Activated naive CD8-positive, alpha-beta T cell (primary cell): ENCODE measurements around the gene MGMT.

Experiments
- H3K27ac Mint-ChIP-seq: one replicate; pipeline ENCODE4 v1.8.0; 2021; ENCODE audit warnings: mixed read lengths
- H3K27me3 Mint-ChIP-seq: one replicate; pipeline ENCODE4 v1.8.0; 2021; ENCODE audit warnings: mixed read lengths
- H3K36me3 Mint-ChIP-seq: one replicate; pipeline ENCODE4 v1.8.0; 2021; ENCODE audit warnings: mixed read lengths
- H3K4me1 Mint-ChIP-seq: one replicate; pipeline ENCODE4 v1.8.0; 2021; ENCODE audit warnings: low read depth, mixed read lengths
- H3K4me3 Mint-ChIP-seq: one replicate; pipeline ENCODE4 v1.8.0; 2021; ENCODE audit warnings: mild to moderate bottlenecking, mixed read lengths
- H3K9me3 Mint-ChIP-seq: one replicate; pipeline ENCODE4 v1.8.0; 2021; ENCODE audit warnings: low read depth, mixed read lengths

MGMT gene

DNA sequence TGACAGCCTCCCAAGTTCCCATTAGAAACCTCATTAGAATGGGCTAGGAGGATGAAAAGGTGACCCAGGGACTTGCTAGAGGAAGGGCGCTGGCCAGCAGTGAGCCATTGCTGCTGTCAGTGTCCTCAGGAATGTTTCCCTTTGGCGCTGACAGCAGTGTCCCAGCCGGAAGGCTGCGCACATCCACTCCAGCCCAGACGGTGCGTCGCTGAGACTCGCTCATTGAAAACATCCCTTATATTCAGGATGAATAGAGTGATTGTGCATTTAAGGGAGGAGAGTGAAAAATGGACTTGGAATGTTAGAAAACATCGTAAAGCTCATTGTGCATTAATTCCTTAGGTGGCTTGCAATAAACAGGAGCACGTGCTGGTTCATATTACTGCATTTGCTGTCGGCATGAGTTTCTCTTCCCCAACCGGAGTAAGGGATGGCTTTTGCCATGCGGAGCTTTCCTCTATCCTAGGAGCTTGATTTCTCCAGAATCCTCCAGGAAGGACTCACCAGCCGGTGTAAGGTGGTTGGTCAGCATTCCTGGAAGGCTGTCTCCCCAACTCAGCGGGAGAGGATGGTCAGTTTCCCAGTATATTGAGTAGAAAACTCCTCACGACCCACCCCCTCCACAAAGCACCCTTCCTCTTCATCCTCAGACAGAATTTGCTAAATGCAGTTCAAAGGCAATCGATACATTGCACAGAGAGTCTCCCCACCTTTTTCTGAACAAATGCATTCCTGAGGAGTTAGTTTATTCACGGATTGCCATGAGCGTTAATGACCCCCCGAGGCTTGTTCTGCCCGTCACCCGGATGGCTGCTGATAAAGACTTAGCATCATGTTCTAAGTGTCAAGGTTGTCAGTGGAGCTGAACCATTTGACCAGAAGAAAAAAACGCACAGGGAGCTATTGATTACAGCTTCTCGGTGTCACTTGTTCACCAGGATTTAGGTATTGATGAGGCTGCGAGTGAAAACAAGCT is 295.2 kb downstream of the MGMT start:
- Mint-ChIP-seq H3K27ac (no peak overlapping the region), H3K4me3 (no peak overlapping the region), H3K9me3 (no peaks in the 10 kb centered on the region), H3K36me3 (peaks cover 13% of the 10 kb centered on the region), H3K4me1 (peaks cover 6% of the 10 kb centered on the region), H3K27me3 (no peaks in the 10 kb centered on the region)

- no peak overlapping the region for H3K27ac Mint-ChIP-seq
- H3K4me3 Mint-ChIP-seq = no peak overlapping the region
- H3K27me3 Mint-ChIP-seq = no peaks in the 10 kb centered on the region
- H3K9me3 Mint-ChIP-seq = no peaks in the 10 kb centered on the region
- peaks cover 13% of the 10 kb centered on the region for H3K36me3 Mint-ChIP-seq
- no peaks in the 10 kb centered on the region for H3K4me1 Mint-ChIP-seq
These were observed 297.2 kb downstream of the MGMT start for GRCh38 chr10:129764011-129764900.

DNA sequence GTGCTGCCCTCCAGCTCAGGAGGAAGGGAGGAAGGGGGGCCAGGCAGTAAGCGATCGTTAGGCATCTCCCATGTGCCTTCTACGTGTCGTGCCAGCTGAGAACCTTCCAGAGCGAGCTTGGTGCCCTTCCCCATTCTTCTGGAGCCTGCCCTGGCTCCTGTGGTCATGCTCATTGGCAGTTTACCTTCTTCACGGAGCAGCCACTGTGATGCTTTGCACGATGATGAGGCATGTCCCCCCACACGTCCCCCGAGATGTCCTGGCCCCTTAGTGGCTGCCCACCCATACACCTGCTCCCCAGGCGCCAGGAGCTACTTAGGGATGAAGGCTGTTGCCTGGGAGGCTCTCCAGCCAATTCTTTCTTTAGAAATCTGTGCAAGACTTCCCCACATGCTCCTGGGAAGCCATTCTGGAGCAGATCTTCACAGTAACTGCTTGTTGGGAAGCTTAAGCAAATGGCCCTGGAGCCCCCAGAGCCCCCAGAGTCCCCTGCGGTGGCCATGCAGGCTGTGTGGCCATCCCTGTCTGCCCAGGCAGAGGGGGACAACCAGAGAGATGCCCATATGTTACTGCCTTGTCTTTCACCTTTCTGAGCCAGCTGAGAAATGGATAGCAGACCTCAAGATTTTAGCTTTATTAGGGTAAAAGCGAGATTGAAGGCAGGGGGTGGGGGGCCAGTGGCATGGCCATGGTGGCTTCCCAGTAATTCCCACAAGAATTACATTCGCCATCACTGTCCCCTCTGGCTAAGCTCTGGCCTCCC is 298.0 kb downstream of the MGMT start:
- no peak overlapping the region for H3K27ac Mint-ChIP-seq
- H3K27me3 Mint-ChIP-seq = no peaks in the 10 kb centered on the region
- H3K36me3 Mint-ChIP-seq = peaks cover 16% of the 10 kb centered on the region
- H3K4me1 Mint-ChIP-seq = no peaks in the 10 kb centered on the region
- H3K9me3 Mint-ChIP-seq = no peaks in the 10 kb centered on the region
- H3K4me3 Mint-ChIP-seq = no peak overlapping the region

DNA sequence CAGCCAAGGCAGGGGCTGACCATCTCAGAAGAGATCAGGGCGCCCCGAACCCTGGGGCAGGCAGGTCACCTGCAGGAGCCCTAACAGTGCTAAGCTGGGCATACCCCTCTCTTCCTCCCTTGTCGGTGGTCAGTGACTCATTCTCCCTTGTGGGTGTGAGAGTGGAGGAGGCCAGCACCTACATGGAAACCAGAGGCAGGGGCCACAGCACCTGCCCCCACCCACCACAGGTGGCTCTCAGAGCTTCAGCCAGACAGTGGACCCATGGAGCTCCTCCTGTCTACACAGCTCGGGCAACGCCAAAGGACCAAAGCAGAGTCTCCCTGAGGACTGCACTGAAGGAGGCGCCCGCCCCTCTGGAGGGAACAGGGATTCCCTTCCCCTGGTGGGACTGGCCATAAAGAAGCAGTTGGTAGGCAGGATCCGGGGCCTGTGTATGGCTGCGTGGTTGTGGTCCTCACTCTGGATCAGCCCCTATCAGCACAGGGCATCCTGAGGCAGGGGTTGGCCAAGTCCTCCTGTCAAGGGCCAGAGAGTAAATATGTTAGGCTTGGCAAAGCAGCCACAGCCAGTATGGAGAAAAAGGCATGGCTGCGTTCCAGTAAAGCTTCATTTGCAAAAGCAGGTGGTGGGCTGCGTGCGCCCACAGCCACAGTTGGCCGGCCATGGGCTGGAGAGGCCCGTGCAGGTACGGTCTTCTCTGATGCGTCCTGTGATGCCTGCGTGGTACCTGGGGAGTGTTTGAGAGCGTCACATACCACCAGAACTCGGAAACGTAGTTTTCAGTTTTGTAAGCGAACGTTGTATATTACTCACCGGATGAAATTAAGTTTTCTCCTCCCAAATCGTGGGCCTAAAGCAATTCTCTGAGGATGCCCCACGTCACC is 298.9 kb downstream of the MGMT start:
- H3K36me3 Mint-ChIP-seq = peaks cover 16% of the 10 kb centered on the region
- no peaks in the 10 kb centered on the region for H3K4me1 Mint-ChIP-seq
- H3K9me3 Mint-ChIP-seq = no peaks in the 10 kb centered on the region
- H3K4me3 Mint-ChIP-seq = no peak overlapping the region
- no peaks in the 10 kb centered on the region for H3K27me3 Mint-ChIP-seq
- H3K27ac Mint-ChIP-seq = no peak overlapping the region

DNA sequence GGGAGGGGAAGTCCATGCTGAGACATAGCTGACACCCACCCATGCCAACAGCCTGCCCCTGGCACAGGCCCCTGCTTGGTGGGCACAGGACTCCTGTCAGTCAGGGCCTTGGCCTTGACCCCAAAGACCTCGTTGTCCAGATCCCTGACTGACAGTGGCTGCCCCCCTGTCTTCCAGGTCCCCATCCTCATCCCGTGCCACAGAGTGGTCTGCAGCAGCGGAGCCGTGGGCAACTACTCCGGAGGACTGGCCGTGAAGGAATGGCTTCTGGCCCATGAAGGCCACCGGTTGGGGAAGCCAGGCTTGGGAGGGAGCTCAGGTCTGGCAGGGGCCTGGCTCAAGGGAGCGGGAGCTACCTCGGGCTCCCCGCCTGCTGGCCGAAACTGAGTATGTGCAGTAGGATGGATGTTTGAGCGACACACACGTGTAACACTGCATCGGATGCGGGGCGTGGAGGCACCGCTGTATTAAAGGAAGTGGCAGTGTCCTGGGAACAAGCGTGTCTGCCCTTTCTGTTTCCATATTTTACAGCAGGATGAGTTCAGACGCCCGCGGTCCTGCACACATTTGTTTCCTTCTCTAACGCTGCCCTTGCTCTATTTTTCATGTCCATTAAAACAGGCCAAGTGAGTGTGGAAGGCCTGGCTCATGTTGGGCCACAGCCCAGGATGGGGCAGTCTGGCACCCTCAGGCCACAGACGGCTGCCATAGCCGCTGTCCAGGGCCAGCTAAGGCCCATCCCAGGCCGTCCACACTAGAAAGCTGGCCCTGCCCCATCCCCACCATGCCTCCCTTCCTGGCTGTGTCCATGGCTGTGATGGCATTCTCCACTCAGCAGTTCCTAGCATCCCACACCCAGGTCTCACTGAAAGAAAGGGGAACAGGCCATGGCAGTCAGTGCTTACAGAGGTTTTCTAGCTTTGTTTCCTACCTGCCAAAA is 299.8 kb downstream of the MGMT start:
- H3K27ac Mint-ChIP-seq = no peak overlapping the region
- H3K9me3 Mint-ChIP-seq = no peaks in the 10 kb centered on the region
- H3K4me1 Mint-ChIP-seq = no peaks in the 10 kb centered on the region
- H3K36me3 Mint-ChIP-seq = peaks cover 17% of the 10 kb centered on the region
- H3K27me3 Mint-ChIP-seq = no peaks in the 10 kb centered on the region
- H3K4me3 Mint-ChIP-seq = no peak overlapping the region

DNA sequence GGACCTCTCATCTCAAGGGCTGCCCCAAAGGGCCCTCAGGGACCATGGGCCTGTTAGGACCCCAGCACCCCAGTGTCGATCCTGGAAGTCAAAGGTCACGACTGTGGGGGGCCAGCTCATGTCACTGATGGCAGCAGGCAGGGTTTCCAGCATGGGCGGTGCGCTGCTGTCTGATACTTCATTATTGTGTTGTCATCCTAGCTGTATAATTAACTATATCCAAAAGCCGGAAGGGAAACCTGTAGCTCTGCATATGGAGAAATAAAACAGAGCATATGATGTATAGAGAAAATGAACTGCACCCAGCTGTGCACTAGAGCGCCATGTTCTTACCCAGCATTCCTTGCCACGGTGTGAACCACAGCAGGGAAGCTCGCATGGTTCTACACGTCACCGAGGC is 300.7 kb downstream of the MGMT start:
- H3K27me3 Mint-ChIP-seq = no peaks in the 10 kb centered on the region
- H3K4me1 Mint-ChIP-seq = no peaks in the 10 kb centered on the region
- H3K9me3 Mint-ChIP-seq = no peaks in the 10 kb centered on the region
- no peak overlapping the region for H3K4me3 Mint-ChIP-seq
- no peak overlapping the region for H3K27ac Mint-ChIP-seq
- H3K36me3 Mint-ChIP-seq = peaks cover 19% of the 10 kb centered on the region

GRCh38 chr10:129768437-129769355 is 301.7 kb downstream of the MGMT start:
- H3K27me3 Mint-ChIP-seq = no peaks in the 10 kb centered on the region
- H3K9me3 Mint-ChIP-seq = no peaks in the 10 kb centered on the region
- no peak overlapping the region for H3K4me3 Mint-ChIP-seq
- no peak overlapping the region for H3K27ac Mint-ChIP-seq
- no peaks in the 10 kb centered on the region for H3K4me1 Mint-ChIP-seq
- peaks cover 19% of the 10 kb centered on the region for H3K36me3 Mint-ChIP-seq

DNA sequence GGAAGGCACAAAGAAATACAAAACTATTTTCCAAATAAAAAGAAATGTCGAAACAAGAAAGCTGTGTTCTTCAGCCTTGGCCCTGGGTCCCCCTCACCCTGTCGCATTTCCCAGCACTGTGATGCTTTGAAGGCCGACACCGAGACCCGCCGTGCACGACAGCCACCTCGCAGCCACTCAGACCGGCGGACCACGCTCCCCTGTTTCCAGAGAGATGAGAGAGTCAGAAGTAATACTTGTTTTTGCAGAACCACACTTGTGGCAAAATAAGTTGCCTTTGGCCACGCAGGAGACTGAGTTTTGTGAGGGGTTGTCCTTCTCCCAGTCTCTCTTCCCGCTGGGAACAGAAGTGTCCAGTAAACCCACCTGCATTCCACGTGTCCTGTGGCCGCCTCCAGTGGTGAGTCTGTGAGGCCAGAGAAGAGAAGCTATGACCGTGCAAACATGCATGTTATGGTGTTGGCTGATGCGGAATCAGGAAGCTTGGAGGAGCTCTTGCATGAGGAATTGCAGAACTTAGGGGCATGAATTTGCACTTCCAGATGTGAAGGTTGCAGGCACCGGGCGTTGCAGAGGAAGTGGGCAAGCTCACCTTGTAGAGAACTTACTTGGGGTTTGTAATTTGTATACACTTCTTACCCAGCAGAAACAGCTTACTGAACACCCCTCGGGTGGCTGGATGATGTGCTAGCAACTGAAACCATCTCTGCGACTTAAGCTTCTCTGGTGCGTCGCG is 302.5 kb downstream of the MGMT start:
- no peak overlapping the region for H3K4me3 Mint-ChIP-seq
- H3K27me3 Mint-ChIP-seq = no peaks in the 10 kb centered on the region
- peaks cover 17% of the 10 kb centered on the region for H3K36me3 Mint-ChIP-seq
- no peaks in the 10 kb centered on the region for H3K4me1 Mint-ChIP-seq
- H3K9me3 Mint-ChIP-seq = no peaks in the 10 kb centered on the region
- no peak overlapping the region for H3K27ac Mint-ChIP-seq

DNA sequence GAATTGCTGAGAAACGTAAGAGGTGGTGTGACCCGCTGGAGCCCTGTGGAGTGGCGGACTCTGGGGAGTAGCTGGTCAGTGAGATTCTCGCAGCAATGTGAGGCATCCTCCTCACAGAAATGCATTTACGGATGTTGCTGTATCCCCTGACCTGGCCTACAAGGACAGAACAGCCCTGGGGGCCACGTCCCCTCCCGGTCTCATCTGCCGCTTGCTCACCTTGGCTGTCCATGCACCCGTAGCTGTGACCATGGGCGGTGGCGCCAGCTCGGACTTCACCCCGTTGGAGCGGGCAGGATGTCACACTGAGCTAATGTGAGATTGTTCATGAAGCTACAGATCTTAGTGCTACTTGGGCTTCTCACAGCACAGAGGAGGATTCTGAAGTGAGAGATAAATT is 303.2 kb downstream of the MGMT start:
- Mint-ChIP-seq H3K27ac (no peak overlapping the region), H3K4me3 (no peak overlapping the region), H3K27me3 (no peaks in the 10 kb centered on the region), H3K36me3 (peaks cover 17% of the 10 kb centered on the region), H3K9me3 (no peaks in the 10 kb centered on the region), H3K4me1 (no peaks in the 10 kb centered on the region)

DNA sequence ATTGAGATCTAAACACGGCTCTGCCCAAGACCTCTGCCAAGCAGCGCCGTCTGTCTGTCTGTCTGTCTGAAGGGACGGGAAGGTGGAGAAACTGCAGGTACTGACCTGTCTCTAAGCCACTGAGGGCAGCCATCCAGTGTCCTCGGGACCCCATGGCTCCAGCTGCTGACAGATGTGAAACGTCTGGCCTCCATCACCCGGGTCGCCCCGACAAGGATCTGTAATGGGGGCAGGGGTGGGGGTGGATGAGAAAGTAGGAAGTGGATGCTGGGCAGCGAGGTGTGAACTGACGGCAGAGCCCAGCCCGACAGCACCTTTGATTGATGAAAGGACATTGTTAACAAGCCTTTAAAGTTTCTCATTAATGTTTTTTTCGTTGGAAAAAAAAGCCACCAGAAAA is 304.0 kb downstream of the MGMT start:
- Mint-ChIP-seq H3K27ac (no peak overlapping the region), H3K4me3 (no peak overlapping the region), H3K9me3 (no peaks in the 10 kb centered on the region), H3K36me3 (peaks cover 17% of the 10 kb centered on the region), H3K27me3 (no peaks in the 10 kb centered on the region), H3K4me1 (no peaks in the 10 kb centered on the region)

DNA sequence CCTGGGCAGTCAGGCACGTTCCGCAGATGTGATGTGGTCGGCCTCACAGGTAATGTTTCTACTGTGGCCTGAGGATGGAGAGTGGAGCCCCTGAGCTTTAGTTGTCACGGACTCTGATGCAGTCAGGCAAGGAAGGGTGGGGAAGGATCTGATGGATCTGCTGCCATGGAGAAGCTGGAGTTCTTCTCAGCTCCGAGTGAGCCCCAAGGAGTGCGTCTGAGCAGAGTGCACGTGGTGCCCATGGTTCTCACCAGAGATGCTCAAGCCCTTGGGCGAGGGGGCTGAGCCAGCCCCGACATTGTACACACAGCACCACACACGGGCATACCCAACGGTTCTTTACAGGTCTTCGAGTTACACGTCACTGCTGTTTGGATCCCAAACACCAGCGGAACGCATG is 304.5 kb downstream of the MGMT start:
- H3K27ac Mint-ChIP-seq = no peak overlapping the region
- no peaks in the 10 kb centered on the region for H3K9me3 Mint-ChIP-seq
- peaks cover 17% of the 10 kb centered on the region for H3K36me3 Mint-ChIP-seq
- H3K27me3 Mint-ChIP-seq = no peaks in the 10 kb centered on the region
- no peaks in the 10 kb centered on the region for H3K4me1 Mint-ChIP-seq
- no peak overlapping the region for H3K4me3 Mint-ChIP-seq

DNA sequence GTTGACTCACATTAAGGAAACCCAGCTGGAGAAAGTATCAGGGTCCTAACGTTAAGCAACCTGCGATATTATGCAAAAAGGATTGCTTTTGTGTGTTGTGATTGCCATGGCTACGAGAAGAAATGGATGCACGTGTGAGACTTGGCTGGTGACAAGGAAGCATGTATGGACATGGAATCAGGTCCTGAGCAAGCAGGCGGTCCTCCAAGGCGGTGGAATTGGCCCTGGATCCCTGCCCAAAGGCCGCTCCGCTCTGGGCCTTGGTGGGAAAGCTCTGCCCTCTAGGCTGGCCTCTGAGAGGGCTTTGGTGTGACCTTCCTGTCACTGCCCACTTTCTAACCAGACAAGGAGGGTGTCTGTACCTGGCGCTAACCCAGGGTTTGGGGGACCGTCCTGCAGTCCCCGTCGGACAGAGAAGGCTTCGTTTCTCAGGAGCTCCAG is 305.0 kb downstream of the MGMT start:
- H3K9me3 Mint-ChIP-seq = no peaks in the 10 kb centered on the region
- H3K27ac Mint-ChIP-seq = no peak overlapping the region
- no peak overlapping the region for H3K4me3 Mint-ChIP-seq
- H3K4me1 Mint-ChIP-seq = no peaks in the 10 kb centered on the region
- peaks cover 20% of the 10 kb centered on the region for H3K36me3 Mint-ChIP-seq
- no peaks in the 10 kb centered on the region for H3K27me3 Mint-ChIP-seq
